Endothelial cell of umbilical vein (primary cell): ENCODE measurements around the gene LINC01488. TPM values are rescaled to one million over a fixed set of nuclear protein-coding genes. Genes with fewer than 3 reads are reported as not detected.

ENCODE experiments used
- BruUV-seq: library from RNA; stranded (reverse); fragments of 400-500 nt; replicated peaks from 2 replicates; lab custom pipeline; 2021; lab: Mats Ljungman, UMichigan
- CTCF ChIA-PET: fragments of 300-600, 350-600 bp; sonication (Branson Sonifier 250); formaldehyde crosslinking; loops from one replicate; lab custom pipeline; 2021; ENCODE audit warnings: antibody characterized with exemption, inconsistent platforms; lab: Charles Lee
- POLR2A ChIA-PET: fragments of 300-600, 350-600 bp; sonication (Branson Sonifier 250); formaldehyde crosslinking; loops from one replicate; lab custom pipeline; 2021; ENCODE audit warnings: antibody characterized with exemption, inconsistent platforms; lab: Charles Lee
- DNase-seq: peaks from one replicate; pipeline ENCODE4 v3.0.0-alpha.2; 2011; ENCODE audit warnings: low read depth, low spot score
- FAIRE-seq: peaks from 2 replicates; lab custom pipeline; 2011; peaks lifted over from hg19 to GRCh38; lab: Jason Lieb, UNC
- H2AFZ ChIP-seq: 2 replicates; pipeline ENCODE4 v1.6.0; 2012; ENCODE audit warnings: low read depth, low read length, control low read depth, inconsistent platforms
- H3K27ac ChIP-seq: 2 replicates; pipeline ENCODE4 v1.5.1; 2011; ENCODE audit warnings: low read depth, mild to moderate bottlenecking, control low read depth, low read length, moderate library complexity; ENCODE audit not compliant: insufficient read depth
- H3K27me3 ChIP-seq, 2 experiments: 2 replicates each; pipeline versions ENCODE4 v1.6.0 to v1.6.1; 2011; ENCODE audit warnings: low read length in 2 of 2, mixed read lengths in 1 of 2; ENCODE audit not compliant: control insufficient read depth in 2 of 2, insufficient read depth in 2 of 2
- H3K36me3 ChIP-seq, 2 experiments: 2 replicates in 1 of 2; 3 replicates in 1 of 2; pipeline ENCODE4 v1.5.1; 2011; ENCODE audit warnings: low read length in 2 of 2, mild to moderate bottlenecking in 1 of 2, moderate library complexity in 1 of 2; ENCODE audit not compliant: control insufficient read depth in 2 of 2, insufficient read depth in 2 of 2; ENCODE audit errors: extremely low read depth in 1 of 2
- H3K4me1 ChIP-seq: 3 replicates; pipeline ENCODE4 v1.5.1; 2011; ENCODE audit warnings: mild to moderate bottlenecking, low read length; ENCODE audit not compliant: control insufficient read depth, insufficient read depth; ENCODE audit errors: extremely low read depth
- H3K4me2 ChIP-seq: 2 replicates; pipeline ENCODE4 v1.6.1; 2011; ENCODE audit warnings: low read length, control low read depth, mixed read lengths; ENCODE audit not compliant: insufficient read depth
- H3K4me3 ChIP-seq, 3 experiments: fragments of 200-600 bp in 1 of 3; sonication (generic), shearing (Covaris generic) in 1 of 3; replicated peaks in 1 of 3; 2 replicates each; pipeline ENCODE4 v1.5.1; 2011 to 2016; ENCODE audit warnings: control low read depth in 3 of 3, low read length in 3 of 3, mild to moderate bottlenecking in 2 of 3, inconsistent platforms in 1 of 3, low read depth in 1 of 3, moderate library complexity in 1 of 3; ENCODE audit not compliant: insufficient read depth in 1 of 3
- H3K79me2 ChIP-seq: 2 replicates; pipeline ENCODE4 v1.6.0; 2012; ENCODE audit warnings: low read length, inconsistent platforms; ENCODE audit not compliant: control insufficient read depth, insufficient read depth
- H3K9ac ChIP-seq: replicated peaks from 2 replicates; pipeline ENCODE3; 2011; ENCODE audit warnings: low read length, control low read depth; ENCODE audit not compliant: insufficient read depth; ENCODE audit errors: extremely low read depth
- H3K9me1 ChIP-seq: replicated peaks from 3 replicates; pipeline ENCODE4 v1.6.0; 2011; ENCODE audit warnings: mild to moderate bottlenecking, low read length; ENCODE audit not compliant: control insufficient read depth, insufficient read depth; ENCODE audit errors: extremely low read depth
- H3K9me3 ChIP-seq: replicated peaks from 2 replicates; pipeline ENCODE4 v1.5.1; 2012; ENCODE audit warnings: low read length, inconsistent platforms; ENCODE audit not compliant: control insufficient read depth, insufficient read depth
- H4K20me1 ChIP-seq: replicated peaks from 2 replicates; pipeline ENCODE3; 2011; ENCODE audit warnings: mild to moderate bottlenecking, low read length; ENCODE audit not compliant: control insufficient read depth, insufficient read depth; ENCODE audit errors: extremely low read depth
- CTCF ChIP-seq, 2 donors: IDR thresholded peaks; 1 replicate in 1 of 2; 2 replicates in 1 of 2; pipeline ENCODE4 v1.5.1; 2011; ENCODE audit warnings: low read length in 2 of 2, mild to moderate bottlenecking in 2 of 2, moderate library complexity in 2 of 2, control low read depth in 1 of 2, inconsistent platforms in 1 of 2, low read depth in 1 of 2; ENCODE audit not compliant: insufficient read depth in 1 of 2; ENCODE audit errors: extremely low read depth in 1 of 2
- EZH2 ChIP-seq: IDR thresholded peaks from 2 replicates; pipeline ENCODE4 v1.6.1; 2012; ENCODE audit warnings: borderline replicate concordance, low read depth, mild to moderate bottlenecking, moderate library complexity, low read length, inconsistent platforms; ENCODE audit not compliant: severe bottlenecking
- FOS ChIP-seq: IDR thresholded peaks from 2 replicates; pipeline ENCODE4 v1.6.1; 2011; ENCODE audit warnings: mild to moderate bottlenecking, low read length, moderate library complexity, borderline replicate concordance; ENCODE audit not compliant: insufficient read depth
- GATA2 ChIP-seq: IDR thresholded peaks from 2 replicates; pipeline ENCODE4 v1.7.0; 2011; ENCODE audit warnings: low read depth, mild to moderate bottlenecking, moderate library complexity, mixed read lengths, low read length; ENCODE audit not compliant: insufficient read length, insufficient read depth
- JUN ChIP-seq: IDR thresholded peaks from 2 replicates; pipeline ENCODE4 v1.6.1; 2011; ENCODE audit warnings: borderline replicate concordance, low read depth; ENCODE audit not compliant: insufficient read length, insufficient read depth
- MAX ChIP-seq: IDR thresholded peaks from 2 replicates; pipeline ENCODE4 v1.6.1; 2011; ENCODE audit not compliant: insufficient read depth, insufficient read length
- MYC ChIP-seq: IDR thresholded peaks from one replicate; pipeline ENCODE4 v1.6.1; 2011; ENCODE audit warnings: mild to moderate bottlenecking, low read depth, low read length
- POLR2A ChIP-seq: IDR thresholded peaks from 2 replicates; pipeline ENCODE4 v1.6.1; 2012; ENCODE audit warnings: low read depth, mild to moderate bottlenecking, control low read depth, low read length
- POLR2AphosphoS5 ChIP-seq: IDR thresholded peaks from 2 replicates; pipeline ENCODE4 v1.6.1; 2012; ENCODE audit warnings: low read depth, mild to moderate bottlenecking, control low read depth, low read length, moderate library complexity; ENCODE audit not compliant: insufficient read depth
- dilution Hi-C: fragments of 300-500 bp; cut with MboI; formaldehyde crosslinking; loops from one replicate; pipeline ENCODE4 v1.15.0; 2019; ENCODE audit warnings: low sequenced_read_pairs; ENCODE audit not compliant: extremely low pct_ligation_motif_present
- intact Hi-C: fragments of 100-400 bp; cut with micrococcal nuclease; formaldehyde crosslinking; loops from one replicate; pipeline ENCODE4 v1.10.0; 2022
- polyA plus RNA-seq, 4 experiments: library from polyadenylated mRNA; depleted of rRNA in 3 of 4; stranded (reverse) in 3 of 4; unstranded in 1 of 4; fragments of >200 nt; gene quantifications; 2 replicates each; pipeline versions ENCODE4 v1.2.1 to v1.2.3, GENCODE V29; 2011 to 2012; ENCODE audit warnings: missing spikeins in 1 of 4
- total RNA-seq: library from RNA; stranded (reverse); gene quantifications from 2 replicates; pipeline ENCODE4 v1.2.3, GENCODE V29; 2021

LINC01488 gene
- total and polyA plus RNA-seq, 2 donors (not counting 3 experiments of a cell fraction or from before 2014, with no cell fraction given) = not detected

- intact Hi-C loops = loop anchor here (1.0 to 2.0 kb wide), 5 partner anchors 25 to 366 kb away; partner anchors contain the start of gene CCND1
- H3K9me1 ChIP-seq = no peaks in the 10 kb centered on the region
- FAIRE-seq = peak; percentile 38
- H3K36me3 ChIP-seq = no peaks in the 10 kb centered on the region
- H3K4me3 ChIP-seq = no peak overlapping the region
- H3K9ac ChIP-seq = peak overlapping the region; percentile 76
- H2AFZ ChIP-seq = no peak overlapping the region
- BruUV-seq = no TSS peak
- DNase-seq = no peak
- ChIA-PET POLR2A (interaction anchor here (0.7 kb wide), 3 partner anchors 24 to 46 kb away, joined by 5 to 8 read pairs (median 8); no protein-coding TSS in a partner anchor), CTCF (interaction anchor here (0.6 to 1.7 kb wide), 9 partner anchors 26 to 395 kb away, joined by 3 to 6 read pairs (median 3); no protein-coding TSS in a partner anchor)
- dilution Hi-C loops = no loop called here
- no peaks in the 10 kb centered on the region for H3K27me3 ChIP-seq
- no peaks in the 10 kb centered on the region for H3K79me2 ChIP-seq
- H3K4me2 ChIP-seq = no peak overlapping the region
- H3K9me3 ChIP-seq = no peaks in the 10 kb centered on the region
- H3K27ac ChIP-seq = peak overlapping the region; percentile 91
- TF ChIP-seq EZH2 (no peak), MYC (no peak), FOS (no peak), CTCF (IDR thresholded peaks at IDR 0.05; ENCODE audit: extremely low read depth in 1 of 2, insufficient read depth in 1 of 2, low read depth in 1 of 2, low read length in 2 of 2) (no peak), JUN (no peak), POLR2A (no peak), MAX (no peak), GATA2 (no peak), POLR2AphosphoS5 (no peak)
- H3K4me1 ChIP-seq = peaks cover 29% of the 10 kb centered on the region
- H4K20me1 ChIP-seq = no peaks in the 10 kb centered on the region
Observed at GRCh38 chr11:69496631-69497220, 15.3 kb downstream of the LINC01488 start.
